ENCODE results near the gene GABRG3. TPM values are rescaled to one million over a fixed set of nuclear protein-coding genes. Genes with fewer than 3 reads are reported as not detected.

GABRG3 gene
- polyA plus RNA-seq, 1 donor (not counting 4 experiments of a cell fraction or from before 2014, with no cell fraction given): not detected

DNA sequence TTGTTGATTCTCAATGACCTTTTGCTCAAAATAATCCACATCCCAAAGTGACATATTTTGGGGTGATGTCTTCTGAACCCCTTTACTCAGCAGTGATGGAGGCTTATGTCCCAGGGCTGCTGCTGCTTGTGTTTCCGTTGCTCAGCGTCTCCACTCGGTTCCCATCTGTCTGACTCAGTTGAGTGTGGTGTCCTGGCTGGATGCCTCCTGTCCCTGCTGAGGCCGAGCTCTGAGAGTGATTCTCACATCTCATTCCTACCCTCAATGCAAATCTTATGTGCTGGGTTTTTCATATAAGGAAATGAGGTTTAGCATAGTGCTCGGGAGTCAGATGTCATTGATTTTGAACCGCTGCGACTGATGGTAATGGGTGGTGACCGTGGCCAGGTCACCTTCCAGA is 247.4 kb downstream of the GABRG3 start:
- no peaks in the 10 kb centered on the region for H3K9me1 ChIP-seq (ENCODE audit: control insufficient read depth, extremely low read depth, insufficient read depth, low read length)
- H2AFZ ChIP-seq (ENCODE audit: control insufficient read depth, low read length): no peak overlapping the region
- no peak overlapping the region for H3K27ac ChIP-seq (ENCODE audit: control insufficient read depth, insufficient read depth, low read length)
- no peaks in the 10 kb centered on the region for H3K4me1 ChIP-seq (ENCODE audit: control insufficient read depth, extremely low read depth, insufficient read depth, low read length)
- FAIRE-seq (no peak), DNase-seq (ENCODE audit: low read depth, low spot score) (no peak)
- H3K36me3 ChIP-seq (ENCODE audit: control insufficient read depth in 2 of 2, extremely low read depth in 1 of 2, insufficient read depth in 2 of 2, low read length in 2 of 2): no peaks in the 10 kb centered on the region
- peaks cover 7% of the 10 kb centered on the region for H3K9me3 ChIP-seq (ENCODE audit: control insufficient read depth, low read depth, low read length)
- H3K4me2 ChIP-seq (ENCODE audit: control insufficient read depth, extremely low read depth, insufficient read depth, low read depth, low read length): no peak overlapping the region
- H3K4me3 ChIP-seq (ENCODE audit: control insufficient read depth in 2 of 3, extremely low read depth in 1 of 3, insufficient read depth in 2 of 3, low read depth in 1 of 3, low read length in 3 of 3): no peak overlapping the region
- no peaks in the 10 kb centered on the region for H4K20me1 ChIP-seq (ENCODE audit: control insufficient read depth, extremely low read depth, insufficient read depth, low read length)
- no peak overlapping the region for H3K9ac ChIP-seq (ENCODE audit: control insufficient read depth, extremely low read depth, insufficient read depth, low read length)
- no peaks in the 10 kb centered on the region for H3K27me3 ChIP-seq (ENCODE audit: control insufficient read depth, extremely low read depth, insufficient read depth, low read length)
- no peaks in the 10 kb centered on the region for H3K79me2 ChIP-seq (ENCODE audit: control insufficient read depth, insufficient read depth, low read length)
- TF ChIP-seq, protein P1, sequence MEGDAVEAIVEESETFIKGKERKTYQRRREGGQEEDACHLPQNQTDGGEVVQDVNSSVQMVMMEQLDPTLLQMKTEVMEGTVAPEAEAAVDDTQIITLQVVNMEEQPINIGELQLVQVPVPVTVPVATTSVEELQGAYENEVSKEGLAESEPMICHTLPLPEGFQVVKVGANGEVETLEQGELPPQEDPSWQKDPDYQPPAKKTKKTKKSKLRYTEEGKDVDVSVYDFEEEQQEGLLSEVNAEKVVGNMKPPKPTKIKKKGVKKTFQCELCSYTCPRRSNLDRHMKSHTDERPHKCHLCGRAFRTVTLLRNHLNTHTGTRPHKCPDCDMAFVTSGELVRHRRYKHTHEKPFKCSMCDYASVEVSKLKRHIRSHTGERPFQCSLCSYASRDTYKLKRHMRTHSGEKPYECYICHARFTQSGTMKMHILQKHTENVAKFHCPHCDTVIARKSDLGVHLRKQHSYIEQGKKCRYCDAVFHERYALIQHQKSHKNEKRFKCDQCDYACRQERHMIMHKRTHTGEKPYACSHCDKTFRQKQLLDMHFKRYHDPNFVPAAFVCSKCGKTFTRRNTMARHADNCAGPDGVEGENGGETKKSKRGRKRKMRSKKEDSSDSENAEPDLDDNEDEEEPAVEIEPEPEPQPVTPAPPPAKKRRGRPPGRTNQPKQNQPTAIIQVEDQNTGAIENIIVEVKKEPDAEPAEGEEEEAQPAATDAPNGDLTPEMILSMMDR (optimal IDR thresholded peaks at IDR 0.05 in 1 of 3, IDR thresholded peaks at IDR 0.05 in 1 of 3, conservative IDR thresholded peaks at IDR 0.05 in 1 of 3; ENCODE audit: extremely low read depth in 1 of 3, insufficient read depth in 2 of 3, low read length in 3 of 3): no peak
- no peak for TF ChIP-seq EZH2 (IDR thresholded peaks at IDR 0.05; ENCODE audit: low read length)
- dilution Hi-C loops (cut with MboI; ENCODE audit: extremely low pct_ligation_motif_present, low sequenced_read_pairs): no loop called here

GRCh38 chr15:27219636-27220035 is 248.7 kb downstream of the GABRG3 start:
- H3K9ac ChIP-seq (ENCODE audit: control insufficient read depth, extremely low read depth, insufficient read depth, low read length): no peak overlapping the region
- no peaks in the 10 kb centered on the region for H3K79me2 ChIP-seq (ENCODE audit: control insufficient read depth, insufficient read depth, low read length)
- DNase-seq (ENCODE audit: low read depth, low spot score): no peak
- H3K9me1 ChIP-seq (ENCODE audit: control insufficient read depth, extremely low read depth, insufficient read depth, low read length): no peaks in the 10 kb centered on the region
- dilution Hi-C loops (cut with MboI; ENCODE audit: extremely low pct_ligation_motif_present, low sequenced_read_pairs): no loop called here
- H2AFZ ChIP-seq (ENCODE audit: control insufficient read depth, low read length): no peak overlapping the region
- no peak overlapping the region for H3K27ac ChIP-seq (ENCODE audit: control insufficient read depth, insufficient read depth, low read length)
- H3K27me3 ChIP-seq (ENCODE audit: control insufficient read depth, extremely low read depth, insufficient read depth, low read length): no peaks in the 10 kb centered on the region
- FAIRE-seq: no peak
- no peaks in the 10 kb centered on the region for H4K20me1 ChIP-seq (ENCODE audit: control insufficient read depth, extremely low read depth, insufficient read depth, low read length)
- H3K4me1 ChIP-seq (ENCODE audit: control insufficient read depth, extremely low read depth, insufficient read depth, low read length): no peaks in the 10 kb centered on the region
- TF ChIP-seq, protein P1 (optimal IDR thresholded peaks at IDR 0.05 in 1 of 3, IDR thresholded peaks at IDR 0.05 in 1 of 3, conservative IDR thresholded peaks at IDR 0.05 in 1 of 3; ENCODE audit: extremely low read depth in 1 of 3, insufficient read depth in 2 of 3, low read length in 3 of 3): no peak
- no peak for TF ChIP-seq EZH2 (IDR thresholded peaks at IDR 0.05; ENCODE audit: low read length)
- H3K36me3 ChIP-seq (ENCODE audit: control insufficient read depth in 2 of 2, extremely low read depth in 1 of 2, insufficient read depth in 2 of 2, low read length in 2 of 2): no peaks in the 10 kb centered on the region
- H3K4me3 ChIP-seq (ENCODE audit: control insufficient read depth in 2 of 3, extremely low read depth in 1 of 3, insufficient read depth in 2 of 3, low read depth in 1 of 3, low read length in 3 of 3): no peak overlapping the region
- peaks cover 10% of the 10 kb centered on the region for H3K9me3 ChIP-seq (ENCODE audit: control insufficient read depth, low read depth, low read length)
- H3K4me2 ChIP-seq (ENCODE audit: control insufficient read depth, extremely low read depth, insufficient read depth, low read depth, low read length): no peak overlapping the region
